HG02943 (cell line): ENCODE data around the gene SUMO4.

Experiments used
- ATAC-seq: cut with Tn5 transposase; IDR thresholded peaks from one replicate; pipeline ENCODE4 v1.9.1; 2021; ENCODE audit warnings: mild to moderate bottlenecking, low read depth, moderate library complexity; ENCODE audit not compliant: unreplicated experiment

The SUMO4 gene

DNA sequence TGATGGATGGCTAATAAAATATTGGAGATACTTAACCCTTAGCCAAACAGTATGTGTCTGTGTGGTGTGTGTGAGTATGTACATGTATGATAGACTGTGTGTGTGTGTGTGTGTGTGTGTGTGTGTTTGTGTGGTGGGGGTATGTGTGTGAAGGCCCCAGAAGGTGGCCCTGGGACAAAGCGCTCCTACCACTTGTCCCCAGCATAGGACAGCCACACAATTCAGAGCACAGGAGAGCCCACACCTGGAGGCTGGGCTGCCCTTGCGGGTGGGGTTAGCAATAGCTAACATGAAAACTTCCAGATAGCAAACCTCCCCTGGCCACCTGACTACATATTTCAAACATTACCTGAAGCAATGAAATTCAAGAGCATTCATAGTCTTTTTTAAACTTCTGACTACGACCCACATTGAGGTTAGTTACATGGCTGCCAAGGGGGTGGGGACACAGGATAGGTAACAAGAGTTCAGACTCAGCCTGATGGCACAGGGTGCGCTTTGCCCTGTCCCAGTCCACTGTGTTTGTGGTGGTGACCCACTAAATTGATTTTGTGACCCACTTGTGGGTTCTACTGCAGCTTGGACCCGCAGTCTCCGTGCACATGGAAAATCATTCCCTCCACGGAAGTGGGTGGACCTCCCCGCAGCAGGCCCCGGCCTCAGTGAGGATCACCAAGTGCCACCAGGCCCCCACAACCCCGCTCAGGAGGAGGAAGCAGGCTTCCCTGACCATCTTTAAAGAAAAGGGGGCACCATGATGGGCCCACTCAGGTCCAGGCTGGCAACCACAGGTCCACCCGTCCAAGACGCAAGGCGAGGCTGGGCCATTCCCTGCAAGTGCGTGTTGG, 50.0 kb downstream of the SUMO4 start:
- no peak for ATAC-seq
